ENCODE results near the gene C4orf36. TPM values are rescaled to one million over a fixed set of nuclear protein-coding genes. Genes with fewer than 3 reads are reported as not detected.

C4orf36 gene
- total and polyA plus RNA-seq, 2 donors (not counting 3 experiments of a cell fraction or from before 2014, with no cell fraction given): 0.66 TPM; not detected in 1

- intact Hi-C loops (cut with micrococcal nuclease) (loop anchor here (1.0 to 2.0 kb wide), 2 partner anchors 9 to 41 kb away; no protein-coding TSS in a partner anchor), dilution Hi-C loops (cut with MboI; ENCODE audit: extremely low pct_ligation_motif_present, low sequenced_read_pairs) (no loop called here)
- CTCF ChIA-PET: interaction anchor here (0.8 to 2.9 kb wide), 21 partner anchors 10 to 438 kb away, joined by 3 to 66 read pairs (median 4); no protein-coding TSS in a partner anchor
- POLR2A ChIA-PET: interaction anchor here (0.6 to 6.4 kb wide), 6 partner anchors 9 to 348 kb away, joined by 3 to 64 read pairs (median 4); no protein-coding TSS in a partner anchor
- Histone ChIP-seq H3K36me3 (ENCODE audit: control insufficient read depth in 2 of 2, extremely low read depth in 1 of 2, insufficient read depth in 2 of 2, low read length in 2 of 2) (no peaks in the 10 kb centered on the region), H3K79me2 (ENCODE audit: control insufficient read depth, insufficient read depth, low read length) (peaks cover 27% of the 10 kb centered on the region), H3K4me3 (replicated peaks in 1 of 3; ENCODE audit: insufficient read depth in 1 of 3, low read depth in 1 of 3, low read length in 3 of 3) (peak overlapping the region; percentile 26 to 84 (median 77)), H4K20me1 (replicated peaks; ENCODE audit: control insufficient read depth, extremely low read depth, insufficient read depth, low read length) (no peaks in the 10 kb centered on the region), H2AFZ (ENCODE audit: low read depth, low read length) (peak overlapping the region; percentile 21), H3K9me1 (replicated peaks; ENCODE audit: control insufficient read depth, extremely low read depth, insufficient read depth, low read length) (no peaks in the 10 kb centered on the region), H3K4me1 (ENCODE audit: control insufficient read depth, extremely low read depth, insufficient read depth, low read length) (peaks cover 35% of the 10 kb centered on the region), H3K27ac (ENCODE audit: insufficient read depth, low read depth, low read length) (peak overlapping the region; percentile 89), H3K9me3 (replicated peaks; ENCODE audit: control insufficient read depth, insufficient read depth, low read length) (no peaks in the 10 kb centered on the region), H3K4me2 (ENCODE audit: insufficient read depth, low read length) (peak overlapping the region; percentile 85), H3K27me3 (ENCODE audit: control insufficient read depth in 2 of 2, insufficient read depth in 2 of 2, low read length in 2 of 2) (no peaks in the 10 kb centered on the region), H3K9ac (replicated peaks; ENCODE audit: extremely low read depth, insufficient read depth, low read length) (peak overlapping the region; percentile 79)
- TF ChIP-seq FOS (IDR thresholded peaks at IDR 0.05; ENCODE audit: borderline replicate concordance, insufficient read depth, low read length) (no peak), GATA2 (IDR thresholded peaks at IDR 0.05; ENCODE audit: insufficient read depth, insufficient read length, low read depth, low read length) (no peak), CTCF (IDR thresholded peaks at IDR 0.05; ENCODE audit: extremely low read depth in 1 of 2, insufficient read depth in 1 of 2, low read depth in 1 of 2, low read length in 2 of 2) (no peak), POLR2A (IDR thresholded peaks at IDR 0.05; ENCODE audit: low read depth, low read length) (no peak), MYC (IDR thresholded peaks at IDR 0.05; ENCODE audit: low read depth, low read length) (no peak), EZH2 (IDR thresholded peaks at IDR 0.05; ENCODE audit: borderline replicate concordance, low read depth, low read length, severe bottlenecking) (no peak), JUN (IDR thresholded peaks at IDR 0.05; ENCODE audit: borderline replicate concordance, insufficient read depth, insufficient read length, low read depth) (no peak), MAX (IDR thresholded peaks at IDR 0.05; ENCODE audit: insufficient read depth, insufficient read length) (no peak), POLR2AphosphoS5 (IDR thresholded peaks at IDR 0.05; ENCODE audit: insufficient read depth, low read depth, low read length) (no peak)
- peak; percentile 40 for FAIRE-seq
- BruUV-seq (replicated peaks): TSS peak; percentile 51
- no peak for DNase-seq (ENCODE audit: low read depth, low spot score)
Measured at GRCh38 chr4:86934147-86934770, 42.0 kb upstream of the C4orf36 start.
